Ovary (tissue), 9 donors: ENCODE measurements around the gene HSF5. TPM values are rescaled to one million over a fixed set of nuclear protein-coding genes. Genes with fewer than 3 reads are reported as not detected.

Experiments
- DNase-seq, 5 donors: peaks; one replicate each; pipeline ENCODE4 v3.0.0-alpha.2; 2019 to 2020
- H3K27ac ChIP-seq, 2 donors: fragments of 200-600 bp; one replicate each; pipeline versions ENCODE4 v1.5.1 to v1.8.0; 2019 to 2022
- H3K27me3 ChIP-seq: fragments of 200-600 bp; one replicate; pipeline ENCODE4 v1.8.0; 2022
- H3K36me3 ChIP-seq: fragments of 200-600 bp; sonication (generic); one replicate; pipeline ENCODE4 v1.5.1; 2019
- H3K4me1 ChIP-seq: one replicate; pipeline ENCODE4 v1.8.1; 2013; ENCODE audit warnings: mild to moderate bottlenecking, moderate library complexity; ENCODE audit not compliant: insufficient read depth
- H3K4me3 ChIP-seq: fragments of 200-600 bp; sonication (generic); one replicate; pipeline ENCODE4 v1.5.1; 2017
- H3K9me3 ChIP-seq, 2 donors: fragments of 200-600 bp in 1 of 2; sonication (generic) in 1 of 2; one replicate each; pipeline versions ENCODE4 v1.5.1 to v1.8.1; 2013 to 2019; ENCODE audit warnings: mild to moderate bottlenecking in 1 of 2, moderate library complexity in 1 of 2
- CTCF ChIP-seq, 3 donors: fragments of 450-650 bp in 2 of 3; fragments of 200-600 bp in 1 of 3; IDR thresholded peaks; one replicate each; pipeline versions ENCODE4 v1.5.1 to v1.8.0; 2016 to 2022; ENCODE audit warnings: antibody characterized with exemption in 3 of 3, mild to moderate bottlenecking in 1 of 3
- EP300 ChIP-seq: sonication (generic); formaldehyde crosslinking; IDR thresholded peaks from one replicate; pipeline ENCODE4 v1.6.1; 2017; ENCODE audit warnings: antibody characterized with exemption
- POLR2A ChIP-seq: fragments of 450-650 bp; IDR thresholded peaks from one replicate; pipeline ENCODE4 v1.6.1; 2017; ENCODE audit warnings: antibody characterized with exemption, mild to moderate bottlenecking, moderate library complexity
- WGBS, 3 donors: extraction: QIAGEN DNeasy Blood & Tissue Kit in 1 of 3; methylation state at CpG; one replicate each; pipeline versions ENCODE4 v1.1.5 to v1.1.7; 2013 to 2017; 5-methylcytosine and 5-hydroxymethylcytosine counted together
- intact Hi-C, 4 donors: fragments of 100-400 bp; cut with DNase I; formaldehyde crosslinking; loops; one replicate each; pipeline versions ENCODE4 v1.11.0 to v1.15.1; 2022 to 2023
- polyA plus RNA-seq, 2 donors: library from polyadenylated mRNA; stranded (reverse); fragments of 200-250 nt in 1 of 2; fragments of 350-450 nt in 1 of 2; fragmentation: Illumina TruSeq in 1 of 2; extraction: RNeasy Lipid Tissue Mini Kit (QIAGEN cat#74804) in 1 of 2; gene quantifications; one replicate each; pipeline ENCODE4 v1.2.3, GENCODE V29; 2013 to 2014
- total RNA-seq, 7 donors: library from RNA; depleted of rRNA in 2 of 7; stranded (reverse); fragments of >200 nt in 2 of 7; fragmentation: NEBNext Ultra II Directional in 3 of 7; extraction: Animal tissue kit (Norgen Biotek cat#: 25700) in 3 of 7; gene quantifications; one replicate each; pipeline versions ENCODE4 v1.1.0 to v1.2.4, GENCODE V29; 2016 to 2023
- donor health status: DM: no; HTN: no; CAD: no; lungs with moderate emphysema.
- donor health status: DM: no; HTN: no; CAD: no.
- donor health status: Bipolar disorder and iron deficiency.
- donor health status: DM: yes; HTN: yes; CAD: no.
- donor health status: DM: no; HTN: no; CAD: no.
- donor health status: DM: yes; HTN: yes; CAD: no.

Gene HSF5
- total and polyA plus RNA-seq, 9 donors = 0.05 TPM; not detected in 7

DNA sequence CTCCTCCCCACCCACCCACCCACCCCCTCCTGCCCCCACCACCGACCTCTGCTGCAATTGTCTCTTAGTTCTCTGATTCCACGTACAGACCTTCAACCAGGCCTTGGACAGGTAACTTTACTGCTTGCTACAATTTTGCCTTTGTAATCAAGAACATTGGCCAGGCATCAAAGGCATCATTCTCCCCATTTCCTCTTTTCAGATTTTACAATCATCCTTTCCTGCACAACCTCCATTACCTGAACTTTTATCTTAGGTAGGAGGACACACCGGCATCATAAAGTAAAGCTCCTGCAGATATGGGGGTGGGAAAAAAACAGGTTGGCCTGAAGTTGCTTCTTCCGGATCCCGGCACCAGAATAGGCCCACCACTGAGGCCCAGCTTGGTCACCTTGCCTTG is 110.5 kb downstream of the HSF5 start:
- intact Hi-C loops = no loop called here
- DNase-seq = no peak
- WGBS, 3 donors = 74 to 87% (median 79%) methylated on average over 5 of the region's 5 CpGs
- Histone ChIP-seq H3K4me1 (no peaks in the 10 kb centered on the region), H3K4me3 (no peak overlapping the region), H3K36me3 (no peaks in the 10 kb centered on the region), H3K27me3 (no peaks in the 10 kb centered on the region), H3K9me3 (no peaks in the 10 kb centered on the region), H3K27ac (no peak overlapping the region)
- no peak for TF ChIP-seq EP300
- TF ChIP-seq POLR2A = no peak
- no peak for TF ChIP-seq CTCF (IDR thresholded peaks at IDR 0.05)

- DNase-seq = no peak
- no peak overlapping the region for H3K4me3 ChIP-seq
- H3K27ac ChIP-seq = no peak overlapping the region
- no peaks in the 10 kb centered on the region for H3K27me3 ChIP-seq
- intact Hi-C loops = no loop called here
- no peaks in the 10 kb centered on the region for H3K36me3 ChIP-seq
- no peaks in the 10 kb centered on the region for H3K4me1 ChIP-seq
- WGBS, 3 donors = 82 to 88% (median 83%) methylated on average over 3 of the region's 3 CpGs
- no peaks in the 10 kb centered on the region for H3K9me3 ChIP-seq
- TF ChIP-seq POLR2A (no peak), CTCF (IDR thresholded peaks at IDR 0.05) (no peak), EP300 (no peak)
Measured at GRCh38 chr17:58377093-58377601, 111.1 kb downstream of the HSF5 start.

GRCh38 chr17:58376472-58377000 is 111.7 kb downstream of the HSF5 start:
- no peaks in the 10 kb centered on the region for H3K36me3 ChIP-seq
- 53 to 69% (median 62%) methylated on average over 4 of the region's 4 CpGs for WGBS, 3 donors
- intact Hi-C loops = no loop called here
- DNase-seq = no peak
- H3K4me1 ChIP-seq = no peaks in the 10 kb centered on the region
- no peak overlapping the region for H3K4me3 ChIP-seq
- H3K27me3 ChIP-seq = no peaks in the 10 kb centered on the region
- TF ChIP-seq CTCF (IDR thresholded peaks at IDR 0.05) = no peak
- TF ChIP-seq EP300 = no peak
- no peak for TF ChIP-seq POLR2A
- no peak overlapping the region for H3K27ac ChIP-seq
- no peaks in the 10 kb centered on the region for H3K9me3 ChIP-seq

DNA sequence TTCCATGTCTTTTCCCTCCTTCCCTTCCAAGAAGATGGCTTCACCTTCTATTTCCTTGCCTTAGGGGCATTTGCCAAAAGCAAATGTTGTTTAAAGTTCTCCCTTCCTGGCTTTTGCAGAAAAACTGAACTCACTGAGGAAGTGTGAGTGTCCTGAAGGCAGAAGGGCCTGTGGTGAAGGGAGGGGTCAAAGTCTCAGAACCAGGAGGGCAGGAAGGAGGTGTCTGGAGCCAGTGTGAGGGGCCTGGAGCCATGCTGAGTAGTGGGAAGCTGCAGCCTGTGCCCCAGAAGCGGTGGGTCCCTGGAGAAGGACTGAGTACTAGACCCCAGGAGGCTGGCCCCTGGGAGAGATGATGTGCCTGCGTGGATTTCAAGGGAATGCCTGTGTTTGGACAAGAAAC is 112.4 kb downstream of the HSF5 start:
- no peaks in the 10 kb centered on the region for H3K36me3 ChIP-seq
- no peak overlapping the region for H3K27ac ChIP-seq
- no peak overlapping the region for H3K4me3 ChIP-seq
- no peak for TF ChIP-seq CTCF (IDR thresholded peaks at IDR 0.05)
- no peak for TF ChIP-seq POLR2A
- no peak for TF ChIP-seq EP300
- H3K9me3 ChIP-seq = no peaks in the 10 kb centered on the region
- intact Hi-C loops = no loop called here
- H3K27me3 ChIP-seq = no peaks in the 10 kb centered on the region
- WGBS, 3 donors = 73 to 83% (median 76%) methylated on average over 2 of the region's 2 CpGs
- no peak for DNase-seq
- H3K4me1 ChIP-seq = no peaks in the 10 kb centered on the region
